Measurements from ENCODE around the gene ALKBH3. TPM values are rescaled to one million over a fixed set of nuclear protein-coding genes. Genes with fewer than 3 reads are reported as not detected.

The ALKBH3 gene
- total RNA-seq, 1 experiment from 2014 or later: not detected

DNA sequence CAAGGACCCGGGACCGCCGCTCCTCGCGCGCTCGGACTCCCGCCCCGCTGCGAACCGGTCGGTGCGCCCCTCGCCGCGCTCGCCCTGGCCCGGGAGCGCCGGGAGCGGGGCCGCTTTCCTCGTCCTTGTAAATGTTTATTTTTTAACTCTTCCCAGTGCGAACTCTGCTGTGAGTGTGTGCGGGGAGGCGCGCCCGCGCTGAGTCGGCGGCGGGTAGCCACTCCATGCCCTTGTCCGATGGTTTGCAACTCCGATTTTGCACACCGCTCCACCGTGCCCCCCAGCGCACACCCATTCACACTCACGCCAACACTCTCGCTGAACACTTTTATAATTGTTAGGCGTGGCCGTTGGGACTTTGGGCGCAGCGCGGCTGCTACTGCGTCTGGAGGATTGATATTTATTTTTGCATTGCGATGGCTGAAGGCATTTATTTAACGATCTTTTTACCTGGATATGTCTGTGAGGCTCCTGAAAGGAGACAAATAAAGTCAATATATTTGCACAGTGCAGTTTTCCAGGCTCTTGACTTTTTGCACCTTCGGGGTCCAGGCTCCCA, 62.8 kb downstream of the ALKBH3 start:
- H4K20me1 ChIP-seq (ENCODE audit: insufficient read depth, low read depth, low read length): no peaks in the 10 kb centered on the region
- H3K9me3 ChIP-seq (ENCODE audit: low read length): no peaks in the 10 kb centered on the region
- H3K4me1 ChIP-seq (ENCODE audit: low read length): no peaks in the 10 kb centered on the region
- H2AFZ ChIP-seq (ENCODE audit: low read length): no peak overlapping the region
- no peak for DNase-seq
- no peak overlapping the region for H3K9ac ChIP-seq (ENCODE audit: low read length)
- H3K4me2 ChIP-seq (ENCODE audit: low read depth, low read length, poor library complexity, severe bottlenecking): no peak overlapping the region
- no peaks in the 10 kb centered on the region for H3K79me2 ChIP-seq (ENCODE audit: low read length)
- no peaks in the 10 kb centered on the region for H3K36me3 ChIP-seq (ENCODE audit: insufficient read depth, low read length)
- H3K27ac ChIP-seq (ENCODE audit: low read length): no peak overlapping the region
- no peaks in the 10 kb centered on the region for H3K27me3 ChIP-seq (ENCODE audit: low read length)
- no peaks in the 10 kb centered on the region for H3K9me2 ChIP-seq (replicated peaks; ENCODE audit: insufficient read depth, low read length)
- H3K4me3 ChIP-seq (ENCODE audit: low read length): no peak overlapping the region

DNA sequence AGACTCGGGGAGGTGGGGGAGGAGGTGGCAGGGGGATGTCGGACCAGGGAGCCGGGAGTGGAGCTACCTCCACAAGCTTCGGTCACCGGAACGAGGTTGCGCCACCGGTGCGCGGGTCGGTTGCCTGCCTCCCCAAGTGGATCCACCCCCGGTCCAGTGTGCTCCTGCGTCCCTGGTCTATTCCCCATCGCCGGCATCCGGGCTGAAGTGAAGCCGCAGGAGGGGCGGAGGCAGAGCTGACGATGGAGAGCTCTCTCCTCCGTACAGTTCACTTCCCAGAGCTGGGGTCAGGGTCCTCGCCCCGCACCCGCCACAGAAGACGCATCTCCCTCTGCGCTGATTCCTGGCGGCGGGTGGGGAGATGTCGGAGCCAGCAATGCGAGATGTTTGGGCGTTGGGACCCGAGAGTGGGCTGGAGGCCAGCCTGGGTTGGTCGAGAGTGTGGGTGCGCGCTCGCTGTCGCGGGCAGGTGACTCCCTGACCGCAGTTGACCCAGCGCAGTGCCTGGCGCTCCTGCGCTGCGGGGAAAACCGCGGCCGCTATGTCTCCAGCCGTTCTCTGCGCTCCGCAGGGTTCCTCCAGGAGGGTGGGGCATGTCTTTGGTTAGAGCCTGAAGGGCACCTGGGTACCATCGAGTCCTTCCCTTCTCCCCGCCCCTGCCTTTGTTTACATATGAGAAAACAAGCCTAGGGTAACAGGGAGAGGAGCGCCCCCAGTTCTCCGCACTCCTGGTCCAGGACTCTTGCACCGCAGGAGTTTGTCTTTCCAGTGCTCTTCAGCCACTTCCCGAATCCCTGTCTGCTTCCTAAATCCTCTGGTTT, 63.5 kb downstream of the ALKBH3 start:
- H3K4me2 ChIP-seq (ENCODE audit: low read depth, low read length, poor library complexity, severe bottlenecking): no peak overlapping the region
- no peaks in the 10 kb centered on the region for H3K27me3 ChIP-seq (ENCODE audit: low read length)
- no peaks in the 10 kb centered on the region for H3K4me1 ChIP-seq (ENCODE audit: low read length)
- no peaks in the 10 kb centered on the region for H3K9me2 ChIP-seq (replicated peaks; ENCODE audit: insufficient read depth, low read length)
- no peak overlapping the region for H3K27ac ChIP-seq (ENCODE audit: low read length)
- H4K20me1 ChIP-seq (ENCODE audit: insufficient read depth, low read depth, low read length): no peaks in the 10 kb centered on the region
- H3K4me3 ChIP-seq (ENCODE audit: low read length): no peak overlapping the region
- no peaks in the 10 kb centered on the region for H3K79me2 ChIP-seq (ENCODE audit: low read length)
- H3K9ac ChIP-seq (ENCODE audit: low read length): no peak overlapping the region
- no peak for DNase-seq
- no peak overlapping the region for H2AFZ ChIP-seq (ENCODE audit: low read length)
- H3K9me3 ChIP-seq (ENCODE audit: low read length): no peaks in the 10 kb centered on the region
- no peaks in the 10 kb centered on the region for H3K36me3 ChIP-seq (ENCODE audit: insufficient read depth, low read length)

DNA sequence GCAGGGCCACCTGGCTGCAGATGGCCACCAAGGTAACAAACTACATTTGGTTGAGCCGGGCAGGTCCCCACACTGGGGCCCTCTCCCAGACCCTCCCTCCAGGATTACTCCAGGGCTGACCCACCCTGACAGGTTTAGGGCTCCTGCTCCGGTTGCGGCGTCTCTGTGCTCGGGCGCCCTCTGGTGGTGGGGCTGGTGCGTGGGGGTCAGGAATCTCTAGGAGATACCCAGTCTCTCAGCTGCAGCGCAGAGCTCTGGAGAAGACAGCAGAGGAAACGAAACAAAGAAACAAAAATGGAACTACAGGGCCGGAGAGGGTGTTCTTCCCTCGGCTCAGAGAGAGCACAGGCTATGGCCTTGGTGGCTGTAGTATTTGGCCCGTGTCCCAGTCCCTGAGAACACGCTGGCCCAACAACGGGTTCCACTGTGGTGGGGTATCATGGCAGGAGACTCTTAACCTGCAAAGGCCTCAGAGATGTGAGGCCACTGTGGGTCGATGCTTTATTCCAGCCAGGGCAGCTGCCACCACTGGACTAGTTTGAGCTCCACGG, 64.2 kb downstream of the ALKBH3 start:
- H4K20me1 ChIP-seq (ENCODE audit: insufficient read depth, low read depth, low read length): no peaks in the 10 kb centered on the region
- H3K4me3 ChIP-seq (ENCODE audit: low read length): no peak overlapping the region
- no peak overlapping the region for H3K4me2 ChIP-seq (ENCODE audit: low read depth, low read length, poor library complexity, severe bottlenecking)
- H3K9me2 ChIP-seq (replicated peaks; ENCODE audit: insufficient read depth, low read length): no peaks in the 10 kb centered on the region
- H3K79me2 ChIP-seq (ENCODE audit: low read length): no peaks in the 10 kb centered on the region
- DNase-seq: peak; percentile 91
- no peak overlapping the region for H3K9ac ChIP-seq (ENCODE audit: low read length)
- H3K27ac ChIP-seq (ENCODE audit: low read length): no peak overlapping the region
- no peaks in the 10 kb centered on the region for H3K27me3 ChIP-seq (ENCODE audit: low read length)
- H3K4me1 ChIP-seq (ENCODE audit: low read length): no peaks in the 10 kb centered on the region
- H3K9me3 ChIP-seq (ENCODE audit: low read length): no peaks in the 10 kb centered on the region
- no peaks in the 10 kb centered on the region for H3K36me3 ChIP-seq (ENCODE audit: insufficient read depth, low read length)
- no peak overlapping the region for H2AFZ ChIP-seq (ENCODE audit: low read length)

DNA sequence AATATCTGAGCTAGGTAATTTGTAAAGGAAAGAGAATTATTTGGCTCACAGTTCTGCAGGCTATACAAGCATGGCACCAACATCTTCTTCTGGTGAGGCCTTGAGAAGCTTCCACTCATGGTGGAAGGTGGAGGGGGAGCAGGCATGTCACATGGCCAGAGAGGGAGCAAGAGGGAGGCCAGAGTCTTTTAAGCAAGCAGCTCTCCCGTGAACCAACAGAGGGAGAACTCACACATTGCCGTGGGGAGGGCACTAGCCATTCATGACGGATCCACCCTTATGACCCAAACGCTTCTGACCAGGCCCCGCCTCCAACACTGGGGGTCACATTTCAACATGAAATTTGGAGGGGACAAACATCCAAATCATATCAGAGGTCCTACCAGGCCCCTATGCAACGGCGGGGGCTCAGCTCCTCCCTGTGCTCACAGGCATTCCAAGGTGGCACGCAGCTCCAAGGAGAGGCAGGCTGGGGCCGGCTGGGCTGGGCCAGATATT, 66.4 kb downstream of the ALKBH3 start:
- H3K9me2 ChIP-seq (replicated peaks; ENCODE audit: insufficient read depth, low read length): no peaks in the 10 kb centered on the region

DNA sequence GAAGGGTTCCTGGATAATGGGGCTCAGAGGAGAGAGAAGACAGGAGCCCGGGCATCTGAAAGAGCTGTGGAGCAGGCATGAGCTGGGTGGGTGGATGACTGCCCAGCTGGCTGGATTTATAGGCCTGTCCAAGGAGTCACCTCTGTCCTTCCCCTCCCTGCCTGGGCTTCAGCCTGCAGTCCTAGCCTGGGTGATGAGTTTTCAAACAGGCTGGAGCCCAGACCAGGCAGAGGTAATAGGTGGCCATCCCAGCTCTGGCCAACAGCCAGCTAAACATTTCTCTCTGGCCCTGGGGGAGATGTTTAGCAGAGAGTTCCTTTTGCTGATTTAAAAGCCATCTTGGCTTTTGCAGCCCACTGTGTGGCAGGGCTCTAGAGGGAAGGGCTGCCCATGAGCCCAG, 67.2 kb downstream of the ALKBH3 start:
- DNase-seq: no peak
- H2AFZ ChIP-seq (ENCODE audit: low read length): no peak overlapping the region
- H3K79me2 ChIP-seq (ENCODE audit: low read length): no peaks in the 10 kb centered on the region
- no peak overlapping the region for H3K27ac ChIP-seq (ENCODE audit: low read length)
- H4K20me1 ChIP-seq (ENCODE audit: insufficient read depth, low read depth, low read length): no peaks in the 10 kb centered on the region
- no peaks in the 10 kb centered on the region for H3K9me3 ChIP-seq (ENCODE audit: low read length)
- no peaks in the 10 kb centered on the region for H3K9me2 ChIP-seq (replicated peaks; ENCODE audit: insufficient read depth, low read length)
- H3K27me3 ChIP-seq (ENCODE audit: low read length): no peaks in the 10 kb centered on the region
- H3K9ac ChIP-seq (ENCODE audit: low read length): no peak overlapping the region
- no peaks in the 10 kb centered on the region for H3K36me3 ChIP-seq (ENCODE audit: insufficient read depth, low read length)
- no peak overlapping the region for H3K4me3 ChIP-seq (ENCODE audit: low read length)
- H3K4me1 ChIP-seq (ENCODE audit: low read length): no peaks in the 10 kb centered on the region
- no peak overlapping the region for H3K4me2 ChIP-seq (ENCODE audit: low read depth, low read length, poor library complexity, severe bottlenecking)

More for the DNA sequence above, 66.4 kb downstream of the ALKBH3 start:
- no peak overlapping the region for H3K4me2 ChIP-seq (ENCODE audit: low read depth, low read length, poor library complexity, severe bottlenecking)
- no peaks in the 10 kb centered on the region for H3K79me2 ChIP-seq (ENCODE audit: low read length)
- H3K9me3 ChIP-seq (ENCODE audit: low read length): no peaks in the 10 kb centered on the region
- DNase-seq: peak; percentile 64
- H3K9ac ChIP-seq (ENCODE audit: low read length): no peak overlapping the region
- no peaks in the 10 kb centered on the region for H3K4me1 ChIP-seq (ENCODE audit: low read length)
- no peak overlapping the region for H2AFZ ChIP-seq (ENCODE audit: low read length)
- no peaks in the 10 kb centered on the region for H4K20me1 ChIP-seq (ENCODE audit: insufficient read depth, low read depth, low read length)
- no peaks in the 10 kb centered on the region for H3K27me3 ChIP-seq (ENCODE audit: low read length)
- no peak overlapping the region for H3K4me3 ChIP-seq (ENCODE audit: low read length)
- no peaks in the 10 kb centered on the region for H3K36me3 ChIP-seq (ENCODE audit: insufficient read depth, low read length)
- H3K27ac ChIP-seq (ENCODE audit: low read length): no peak overlapping the region

DNA sequence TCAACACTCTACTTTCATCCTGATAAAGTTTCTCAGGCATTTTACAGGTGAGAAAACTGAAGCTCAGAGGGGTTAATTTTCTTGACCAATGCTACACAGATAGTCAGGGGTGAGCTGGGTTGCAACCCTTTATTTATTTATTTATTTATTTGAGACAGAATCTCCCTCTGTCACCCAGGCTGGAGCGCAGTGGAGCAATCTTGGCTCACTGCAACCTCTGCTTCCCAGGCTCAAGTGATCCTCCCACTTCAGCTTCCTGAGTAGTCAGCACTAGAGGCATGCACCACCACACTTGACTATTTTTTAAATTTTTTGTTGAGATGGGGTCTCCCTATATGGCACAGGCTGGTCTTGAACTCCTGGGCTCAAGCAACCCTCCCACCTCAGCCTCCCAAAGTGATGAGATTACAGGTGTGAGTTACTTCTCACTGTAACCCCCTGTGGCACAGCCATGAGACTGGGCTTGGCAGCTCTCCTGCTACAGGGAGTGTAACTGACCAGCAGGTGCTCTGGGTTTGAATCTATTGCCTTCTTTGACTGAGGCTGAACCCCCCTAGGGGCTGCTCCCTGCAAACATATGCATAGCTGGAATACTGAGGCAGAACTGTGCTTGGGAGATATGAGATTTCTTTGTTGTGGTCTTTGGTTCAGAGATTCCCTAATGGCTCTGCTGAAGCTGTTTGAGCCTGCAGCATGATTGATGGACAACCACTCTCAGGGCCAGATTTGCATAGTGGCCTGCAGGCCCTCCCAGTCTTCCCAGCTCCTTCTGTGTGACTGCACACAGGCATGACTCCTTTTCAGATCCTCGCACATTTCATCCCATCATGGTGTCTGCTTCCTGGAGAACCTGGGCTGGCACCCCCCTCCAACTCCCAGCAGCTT, 68.0 kb downstream of the ALKBH3 start:
- H3K36me3 ChIP-seq (ENCODE audit: insufficient read depth, low read length): no peaks in the 10 kb centered on the region
- H2AFZ ChIP-seq (ENCODE audit: low read length): no peak overlapping the region
- no peak overlapping the region for H3K9ac ChIP-seq (ENCODE audit: low read length)
- no peaks in the 10 kb centered on the region for H3K4me1 ChIP-seq (ENCODE audit: low read length)
- no peak overlapping the region for H3K4me2 ChIP-seq (ENCODE audit: low read depth, low read length, poor library complexity, severe bottlenecking)
- H4K20me1 ChIP-seq (ENCODE audit: insufficient read depth, low read depth, low read length): no peaks in the 10 kb centered on the region
- no peak for DNase-seq
- no peaks in the 10 kb centered on the region for H3K79me2 ChIP-seq (ENCODE audit: low read length)
- H3K27ac ChIP-seq (ENCODE audit: low read length): no peak overlapping the region
- no peaks in the 10 kb centered on the region for H3K9me3 ChIP-seq (ENCODE audit: low read length)
- H3K4me3 ChIP-seq (ENCODE audit: low read length): no peak overlapping the region
- H3K9me2 ChIP-seq (replicated peaks; ENCODE audit: insufficient read depth, low read length): no peaks in the 10 kb centered on the region
- no peaks in the 10 kb centered on the region for H3K27me3 ChIP-seq (ENCODE audit: low read length)

DNA sequence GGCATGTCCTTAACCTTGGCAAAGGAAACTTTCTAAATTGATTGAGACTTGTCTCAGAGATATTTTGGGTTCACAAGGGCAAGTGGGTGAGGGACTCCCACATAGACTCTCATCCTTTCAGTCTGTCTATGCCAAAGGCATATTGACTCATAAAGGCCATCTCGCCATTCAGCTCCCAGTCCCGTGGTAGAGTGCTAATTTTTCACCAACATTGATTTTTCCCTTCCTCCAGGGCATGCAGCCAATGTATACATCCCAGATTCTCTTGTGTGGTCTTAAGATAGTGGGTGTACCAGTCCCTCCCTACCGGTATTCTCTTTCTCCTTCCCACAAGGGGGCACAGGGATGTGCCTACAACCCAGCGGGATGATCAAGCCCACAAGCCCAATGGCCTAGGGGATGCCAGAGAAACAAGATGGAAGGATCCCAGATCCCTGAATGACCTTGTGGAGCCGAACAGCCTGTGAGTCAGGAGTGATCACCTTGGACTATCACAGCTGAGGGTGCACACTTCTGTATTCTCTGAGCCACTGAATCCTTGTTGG, 69.8 kb downstream of the ALKBH3 start:
- no peaks in the 10 kb centered on the region for H3K79me2 ChIP-seq (ENCODE audit: low read length)
- no peaks in the 10 kb centered on the region for H3K27me3 ChIP-seq (ENCODE audit: low read length)

More for the DNA sequence above, 69.8 kb downstream of the ALKBH3 start:
- Histone ChIP-seq H4K20me1 (ENCODE audit: insufficient read depth, low read depth, low read length) (no peaks in the 10 kb centered on the region), H3K4me1 (ENCODE audit: low read length) (no peaks in the 10 kb centered on the region), H3K27ac (ENCODE audit: low read length) (no peak overlapping the region), H3K9me3 (ENCODE audit: low read length) (no peaks in the 10 kb centered on the region), H2AFZ (ENCODE audit: low read length) (no peak overlapping the region), H3K36me3 (ENCODE audit: insufficient read depth, low read length) (no peaks in the 10 kb centered on the region), H3K4me3 (ENCODE audit: low read length) (no peak overlapping the region), H3K4me2 (ENCODE audit: low read depth, low read length, poor library complexity, severe bottlenecking) (no peak overlapping the region), H3K9me2 (replicated peaks; ENCODE audit: insufficient read depth, low read length) (no peaks in the 10 kb centered on the region), H3K9ac (ENCODE audit: low read length) (no peak overlapping the region)
- no peak for DNase-seq
